SU-DHL-6 (cell line): ENCODE data around the gene SPINT1.

Source experiments
- H2AFZ ChIP-seq: fragments of 200-600 bp; sonication (generic); 2 replicates; pipeline ENCODE4 v1.6.1; 2014; ENCODE audit warnings: low read depth, mild to moderate bottlenecking, moderate library complexity, mixed read lengths, antibody characterized with exemption, low read length; ENCODE audit not compliant: severe bottlenecking
- H3F3A ChIP-seq: fragments of 200-600 bp; shearing (Covaris generic); 2 replicates; pipeline ENCODE4 v1.6.0; 2016; ENCODE audit warnings: antibody characterized with exemption, mild to moderate bottlenecking; ENCODE audit not compliant: insufficient read depth
- H3K27ac ChIP-seq: fragments of 200-600 bp; sonication (generic); 2 replicates; pipeline ENCODE4 v1.5.1; 2016; ENCODE audit warnings: low read depth, mild to moderate bottlenecking, low read length, moderate library complexity, mixed read lengths
- H3K27me3 ChIP-seq: fragments of 200-600 bp; sonication (generic), shearing (Covaris generic); 2 replicates; pipeline ENCODE4 v1.6.0; 2014; ENCODE audit warnings: mild to moderate bottlenecking, low read length
- H3K36me3 ChIP-seq: fragments of 200-600 bp; sonication (generic); 2 replicates; pipeline ENCODE4 v1.6.1; 2014; ENCODE audit warnings: mild to moderate bottlenecking, low read length, mixed read lengths
- H3K4me2 ChIP-seq: fragments of 300-600, 200-600 bp; shearing (Covaris generic), sonication (generic); 2 replicates; pipeline ENCODE4 v1.6.0; 2014; ENCODE audit warnings: low read length, low read depth, mild to moderate bottlenecking; ENCODE audit not compliant: poor library complexity, severe bottlenecking
- H3K4me3 ChIP-seq: fragments of 200-600 bp; sonication (generic); 2 replicates; pipeline ENCODE4 v1.5.1; 2014; ENCODE audit warnings: antibody characterized with exemption, low read length, mild to moderate bottlenecking, mixed read lengths; ENCODE audit not compliant: insufficient read depth, poor library complexity, severe bottlenecking
- H3K79me2 ChIP-seq: fragments of 200-600 bp; sonication (generic); 2 replicates; pipeline ENCODE4 v1.6.1; 2014; ENCODE audit warnings: mild to moderate bottlenecking, low read length, moderate library complexity; ENCODE audit not compliant: insufficient read depth
- H3K9ac ChIP-seq: fragments of 200-600 bp; sonication (generic); 2 replicates; pipeline ENCODE4 v1.7.0; 2014; ENCODE audit warnings: mild to moderate bottlenecking, low read length
- H3K9me2 ChIP-seq: fragments of 200-600 bp; sonication (generic); replicated peaks from 2 replicates; pipeline ENCODE4 v1.6.1; 2014; ENCODE audit warnings: low read length; ENCODE audit not compliant: insufficient read depth
- H3K9me3 ChIP-seq: fragments of 200-600 bp; sonication (generic); 2 replicates; pipeline ENCODE4 v1.6.1; 2014; ENCODE audit warnings: low read length, mixed read lengths; ENCODE audit not compliant: insufficient read depth
- H4K20me1 ChIP-seq: fragments of 200-600 bp; sonication (generic); 2 replicates; pipeline ENCODE4 v1.6.1; 2014; ENCODE audit warnings: low read depth, mild to moderate bottlenecking, antibody characterized with exemption, low read length, moderate library complexity, mixed read lengths
- CTCF ChIP-seq: fragments of 200-600 bp; sonication (generic); IDR thresholded peaks from one replicate; pipeline ENCODE4 v1.5.1; 2017; ENCODE audit warnings: antibody characterized with exemption, mild to moderate bottlenecking, low read length, moderate library complexity; ENCODE audit not compliant: insufficient read depth, poor library complexity, severe bottlenecking
- EZH2phosphoT487 ChIP-seq: fragments of 200-600 bp; sonication (generic), shearing (Covaris generic); conservative IDR thresholded peaks from 2 replicates; pipeline ENCODE4 v1.6.1; 2018; ENCODE audit warnings: mild to moderate bottlenecking, antibody characterized with exemption, low read length, moderate library complexity, mixed read lengths

Gene SPINT1

GRCh38 chr15:40886586-40886985, 42.7 kb downstream of the SPINT1 start:
- no peak overlapping the region for H3K9ac ChIP-seq
- H3K36me3 ChIP-seq: no peaks in the 10 kb centered on the region
- TF ChIP-seq CTCF: no peak
- H3K4me3 ChIP-seq: no peak overlapping the region
- H3K27ac ChIP-seq: no peak overlapping the region
- no peak overlapping the region for H3K4me2 ChIP-seq
- H3K9me2 ChIP-seq: no peaks in the 10 kb centered on the region
- H3K9me3 ChIP-seq: no peaks in the 10 kb centered on the region
- H3K27me3 ChIP-seq: no peaks in the 10 kb centered on the region
- no peaks in the 10 kb centered on the region for H3K79me2 ChIP-seq
- H3F3A ChIP-seq: no peaks in the 10 kb centered on the region
- H4K20me1 ChIP-seq: no peaks in the 10 kb centered on the region
- H2AFZ ChIP-seq: no peak overlapping the region

- Histone ChIP-seq H3K9me2 (no peaks in the 10 kb centered on the region), H3K9me3 (no peaks in the 10 kb centered on the region)
Measured at GRCh38 chr15:40889112-40889511, 45.3 kb downstream of the SPINT1 start.

GRCh38 chr15:40891138-40891537, 47.3 kb downstream of the SPINT1 start:
- Histone ChIP-seq H3K9me3 (no peaks in the 10 kb centered on the region), H3K4me3 (no peak overlapping the region), H4K20me1 (no peaks in the 10 kb centered on the region), H3K79me2 (peaks cover 12% of the 10 kb centered on the region; the same call in 1 of the 2 replicates), H3K27me3 (no peaks in the 10 kb centered on the region), H3K27ac (no peak overlapping the region), H3K9ac (no peak overlapping the region), H3K36me3 (no peaks in the 10 kb centered on the region), H3K4me2 (no peak overlapping the region), H3F3A (0 out of 2 replicates have a peak, but pooled peaks cover 3% of the 10 kb centered on the region), H2AFZ (no peak overlapping the region), H3K9me2 (no peaks in the 10 kb centered on the region)
- TF ChIP-seq EZH2phosphoT487 (no peak), CTCF (no peak)

More at GRCh38 chr15:40889112-40889511, 45.3 kb downstream of the SPINT1 start:
- H3K4me3 ChIP-seq: no peak overlapping the region
- no peak overlapping the region for H2AFZ ChIP-seq
- no peak overlapping the region for H3K4me2 ChIP-seq
- no peak overlapping the region for H3K9ac ChIP-seq
- H3K36me3 ChIP-seq: no peaks in the 10 kb centered on the region
- H4K20me1 ChIP-seq: no peaks in the 10 kb centered on the region
- TF ChIP-seq CTCF: no peak
- TF ChIP-seq EZH2phosphoT487: no peak
- 0 out of 2 replicates have a peak, but pooled peaks cover 3% of the 10 kb centered on the region for H3F3A ChIP-seq
- H3K79me2 ChIP-seq: no peaks in the 10 kb centered on the region
- H3K27ac ChIP-seq: no peak overlapping the region
- H3K27me3 ChIP-seq: no peaks in the 10 kb centered on the region
